SK-N-SH treated with all-trans-retinoic acid at 6 μM for 48 hours (cell line): ENCODE measurements around the gene DMAC2L.

Experiments used
- ATAC-seq: fragments of 200-7000 bp; cut with Tn5 transposase; 3 replicates; pipeline ENCODE4 v1.9.1; 2020; ENCODE audit warnings: mild to moderate bottlenecking, moderate library complexity
- ARNTL ChIP-seq: fragments of 450-650 bp; formaldehyde crosslinking; IDR thresholded peaks from 2 replicates; pipeline ENCODE4 v1.5.0; 2020; ENCODE audit warnings: low read depth, mild to moderate bottlenecking, moderate library complexity, borderline replicate concordance
- BACH2 ChIP-seq: fragments of 250-450 bp; sonication (Bioruptor Pico); IDR thresholded peaks from 2 replicates; pipeline ENCODE4 v1.9.0; 2021; ENCODE audit warnings: mild to moderate bottlenecking, borderline replicate concordance
- CREB5 ChIP-seq: fragments of 250-450 bp; sonication (Bioruptor Pico); IDR thresholded peaks from 2 replicates; pipeline ENCODE4 v1.5.1; 2020; ENCODE audit warnings: low read depth, mild to moderate bottlenecking, moderate library complexity
- CSDC2 ChIP-seq: fragments of 250-450 bp; sonication (Bioruptor Pico); IDR thresholded peaks from 2 replicates; pipeline ENCODE4 v1.5.0; 2020; ENCODE audit warnings: mild to moderate bottlenecking, moderate library complexity
- CSRNP3 ChIP-seq: fragments of 250-450 bp; sonication (Bioruptor Pico); IDR thresholded peaks from 2 replicates; pipeline ENCODE4 v1.5.1; 2021; ENCODE audit warnings: mild to moderate bottlenecking, moderate library complexity
- ESRRG ChIP-seq: fragments of 250-450 bp; sonication (Bioruptor Pico); IDR thresholded peaks from 2 replicates; pipeline ENCODE4 v1.6.1; 2021; ENCODE audit warnings: mild to moderate bottlenecking
- GLIS3 ChIP-seq: fragments of 250-450 bp; sonication (Bioruptor Pico); IDR thresholded peaks from 2 replicates; pipeline ENCODE4 v1.5.0; 2020; ENCODE audit warnings: mild to moderate bottlenecking, moderate library complexity
- ISL1 ChIP-seq: fragments of 250-450 bp; sonication (Bioruptor Pico); IDR thresholded peaks from 2 replicates; pipeline ENCODE4 v2.1.2; 2022; ENCODE audit warnings: mild to moderate bottlenecking, moderate library complexity
- OSR1 ChIP-seq: fragments of 250-450 bp; sonication (Bioruptor Pico); IDR thresholded peaks from 2 replicates; pipeline ENCODE4 v1.8.0; 2022; ENCODE audit warnings: moderate library complexity, mild to moderate bottlenecking, inconsistent platforms
- PATZ1 ChIP-seq: fragments of 250-450 bp; sonication (Bioruptor Pico); IDR thresholded peaks from 2 replicates; pipeline ENCODE4 v1.8.0; 2020; ENCODE audit warnings: mild to moderate bottlenecking, moderate library complexity, borderline replicate concordance
- POU6F1 ChIP-seq: fragments of 250-450 bp; sonication (Bioruptor Pico); IDR thresholded peaks from 2 replicates; pipeline ENCODE4 v1.8.0; 2021; ENCODE audit warnings: low read depth, mild to moderate bottlenecking, moderate library complexity, borderline replicate concordance
- PPARA ChIP-seq: fragments of 250-450 bp; sonication (Bioruptor Pico); IDR thresholded peaks from 2 replicates; pipeline ENCODE4 v1.5.0; 2020; ENCODE audit warnings: mild to moderate bottlenecking, borderline replicate concordance
- RARB ChIP-seq: fragments of 250-450 bp; sonication (Bioruptor Pico); IDR thresholded peaks from 2 replicates; pipeline ENCODE4 v1.8.0; 2021; ENCODE audit warnings: mild to moderate bottlenecking, moderate library complexity
- SNAI2 ChIP-seq: fragments of 250-450 bp; sonication (Bioruptor Pico); IDR thresholded peaks from 2 replicates; pipeline ENCODE4 v1.5.0; 2020; ENCODE audit warnings: mild to moderate bottlenecking, moderate library complexity
- TCF4 ChIP-seq: fragments of 250-450 bp; sonication (Bioruptor Pico); IDR thresholded peaks from 2 replicates; pipeline ENCODE4 v1.8.0; 2021; ENCODE audit warnings: mild to moderate bottlenecking, moderate library complexity, borderline replicate concordance
- TOX ChIP-seq: fragments of 250-450 bp; sonication (Bioruptor Pico); IDR thresholded peaks from 2 replicates; pipeline ENCODE4 v1.8.0; 2021; ENCODE audit warnings: mild to moderate bottlenecking, moderate library complexity, borderline replicate concordance
- TSHZ2 ChIP-seq: fragments of 250-450 bp; sonication (Bioruptor Pico); IDR thresholded peaks from 2 replicates; pipeline ENCODE4 v1.5.0; 2020; ENCODE audit warnings: mild to moderate bottlenecking, moderate library complexity
- ZFP3 ChIP-seq: fragments of 250-450 bp; sonication (Bioruptor Pico); IDR thresholded peaks from 2 replicates; pipeline ENCODE4 v1.5.0; 2020; ENCODE audit warnings: mild to moderate bottlenecking, moderate library complexity
- ZFP30 ChIP-seq: fragments of 450-650 bp; formaldehyde crosslinking; IDR thresholded peaks from 2 replicates; pipeline ENCODE4 v1.5.0; 2022; ENCODE audit warnings: mild to moderate bottlenecking, moderate library complexity
- ZNF565 ChIP-seq: fragments of 450-650 bp; formaldehyde crosslinking; conservative IDR thresholded peaks from 2 replicates; pipeline ENCODE4 v1.5.0; 2020; ENCODE audit warnings: low read depth, mild to moderate bottlenecking, moderate library complexity
- ZNF70 ChIP-seq: fragments of 450-650 bp; formaldehyde crosslinking; IDR thresholded peaks from 2 replicates; pipeline ENCODE4 v1.5.0; 2020; ENCODE audit warnings: mild to moderate bottlenecking, moderate library complexity
- ZNF8 ChIP-seq: fragments of 450-650 bp; formaldehyde crosslinking; IDR thresholded peaks from 2 replicates; pipeline ENCODE4 v1.5.0; 2020; ENCODE audit warnings: mild to moderate bottlenecking, moderate library complexity

Gene DMAC2L

GRCh38 chr14:50345846-50346422 is 33.8 kb downstream of the DMAC2L start:
- TF ChIP-seq PATZ1 (CRISPR knock-in tag) = no peak
- no peak for TF ChIP-seq GLIS3
- no peak for TF ChIP-seq CREB5 (CRISPR knock-in tag)
- TF ChIP-seq ZNF70 (CRISPR knock-in tag) = no peak
- no peak for TF ChIP-seq CSDC2 (CRISPR knock-in tag)
- no peak for TF ChIP-seq BACH2 (CRISPR knock-in tag)
- no peak for TF ChIP-seq POU6F1
- no peak for TF ChIP-seq RARB (CRISPR knock-in tag)
- TF ChIP-seq SNAI2 (CRISPR knock-in tag) = no peak
- no peak for TF ChIP-seq TSHZ2 (CRISPR knock-in tag)
- TF ChIP-seq ISL1 (CRISPR knock-in tag) = no peak
- no peak for TF ChIP-seq ARNTL (CRISPR knock-in tag)
- TF ChIP-seq PPARA (CRISPR knock-in tag) = no peak
- no peak for TF ChIP-seq ZNF565
- no peak for TF ChIP-seq CSRNP3 (CRISPR knock-in tag)
- no peak for TF ChIP-seq OSR1
- no peak for TF ChIP-seq ZFP3
- no peak for TF ChIP-seq ZNF8
- no peak for TF ChIP-seq ESRRG
- TF ChIP-seq ZFP30 (CRISPR knock-in tag) = no peak
- TF ChIP-seq, all 23 proteins: peak for 0
- ATAC-seq = no peak

- ATAC-seq = no peak
- no peak for TF ChIP-seq TCF4 (CRISPR knock-in tag)
- no peak for TF ChIP-seq SNAI2 (CRISPR knock-in tag)
- TF ChIP-seq POU6F1 = no peak
- no peak for TF ChIP-seq TOX
- no peak for TF ChIP-seq ISL1 (CRISPR knock-in tag)
- no peak for TF ChIP-seq TSHZ2 (CRISPR knock-in tag)
- TF ChIP-seq GLIS3 = no peak
- no peak for TF ChIP-seq CREB5 (CRISPR knock-in tag)
- TF ChIP-seq ZFP3 = no peak
- no peak for TF ChIP-seq BACH2 (CRISPR knock-in tag)
- TF ChIP-seq OSR1 = no peak
- no peak for TF ChIP-seq ZNF8
- TF ChIP-seq ARNTL (CRISPR knock-in tag) = no peak
- TF ChIP-seq ZFP30 (CRISPR knock-in tag) = no peak
- TF ChIP-seq PPARA (CRISPR knock-in tag) = no peak
- no peak for TF ChIP-seq ESRRG
Observed at GRCh38 chr14:50347521-50347920, 35.4 kb downstream of the DMAC2L start.
